ENCODE measurements around the gene SNU13.
"Not testable (repeated sequence)": the region's sequence is repeated elsewhere in the genome, so short reads cannot be mapped to it uniquely, and the experiment has no call there.

SNU13 gene

DNA sequence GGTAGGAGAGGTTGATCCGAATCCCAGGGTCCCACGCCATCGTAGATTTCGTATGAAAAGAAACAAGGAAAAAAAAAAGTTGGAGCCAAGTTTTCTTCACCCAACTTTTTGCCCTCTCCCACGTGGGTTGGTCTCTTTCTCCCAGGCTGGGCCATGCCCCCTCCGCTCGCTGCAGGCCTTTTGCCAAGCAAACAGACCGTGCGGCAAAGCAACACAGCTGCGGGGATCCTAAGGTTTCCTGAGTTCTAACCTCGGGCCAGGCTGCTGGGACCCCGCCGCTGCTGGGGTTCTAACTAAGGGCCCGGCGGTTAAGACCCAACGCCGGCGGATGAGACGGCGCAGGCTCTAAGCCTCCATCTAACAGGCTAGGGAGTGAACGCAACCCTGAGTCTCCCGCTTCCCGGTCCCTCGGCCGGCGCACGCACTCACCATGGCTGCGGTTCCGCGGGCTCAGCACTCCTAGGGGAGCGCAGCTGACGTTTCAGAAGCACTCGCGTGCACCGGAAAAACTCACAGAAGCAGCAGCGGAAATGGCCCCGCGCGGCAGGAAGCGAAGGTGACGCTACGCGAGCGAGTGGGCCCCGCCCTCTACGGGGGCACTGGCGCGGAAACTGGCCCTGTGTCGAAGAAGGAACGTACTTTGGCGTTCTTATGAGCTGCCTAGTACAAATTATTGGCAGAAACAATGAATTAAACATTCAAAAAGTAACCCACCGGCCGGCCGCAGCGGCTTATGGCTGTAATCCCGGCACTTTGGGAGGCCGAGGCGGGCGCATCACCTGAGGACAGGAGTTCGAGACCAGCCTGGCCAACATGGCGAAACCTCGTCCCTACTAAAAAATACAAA is at the start of gene SNU13:
Gene SNU13, minus strand, starts transcription at position 503 of the 847 bp plus-strand sequence. Its CDS starts 71 bp downstream, at position 432.
- peak; percentile 82 to 91 for DNase-seq (ENCODE audit: low read depth in 1 of 2, low spot score in 1 of 2)

DNA sequence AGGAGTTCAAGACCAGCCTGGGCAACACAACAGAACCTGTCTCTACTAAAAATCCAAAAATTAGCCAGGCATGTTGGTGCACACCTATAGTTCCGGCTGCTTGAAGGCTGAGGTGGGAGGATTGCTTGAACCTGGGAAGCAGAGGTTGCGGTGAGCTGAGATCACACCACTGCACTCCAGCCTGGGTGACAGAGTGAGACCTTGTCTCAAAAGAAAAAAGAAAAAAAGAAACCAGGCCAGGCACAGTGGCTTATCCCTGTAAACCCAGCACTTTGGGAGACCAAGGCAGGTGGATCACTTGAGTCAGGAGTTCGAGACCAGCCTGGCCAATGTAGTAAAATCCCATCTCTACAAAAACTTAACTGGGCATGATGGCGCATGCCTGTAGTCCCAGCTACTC is 44.6 kb upstream of the SNU13 start:
- not testable (repeated sequence) for DNase-seq (ENCODE audit: low read depth in 1 of 2, low spot score in 1 of 2)

DNA sequence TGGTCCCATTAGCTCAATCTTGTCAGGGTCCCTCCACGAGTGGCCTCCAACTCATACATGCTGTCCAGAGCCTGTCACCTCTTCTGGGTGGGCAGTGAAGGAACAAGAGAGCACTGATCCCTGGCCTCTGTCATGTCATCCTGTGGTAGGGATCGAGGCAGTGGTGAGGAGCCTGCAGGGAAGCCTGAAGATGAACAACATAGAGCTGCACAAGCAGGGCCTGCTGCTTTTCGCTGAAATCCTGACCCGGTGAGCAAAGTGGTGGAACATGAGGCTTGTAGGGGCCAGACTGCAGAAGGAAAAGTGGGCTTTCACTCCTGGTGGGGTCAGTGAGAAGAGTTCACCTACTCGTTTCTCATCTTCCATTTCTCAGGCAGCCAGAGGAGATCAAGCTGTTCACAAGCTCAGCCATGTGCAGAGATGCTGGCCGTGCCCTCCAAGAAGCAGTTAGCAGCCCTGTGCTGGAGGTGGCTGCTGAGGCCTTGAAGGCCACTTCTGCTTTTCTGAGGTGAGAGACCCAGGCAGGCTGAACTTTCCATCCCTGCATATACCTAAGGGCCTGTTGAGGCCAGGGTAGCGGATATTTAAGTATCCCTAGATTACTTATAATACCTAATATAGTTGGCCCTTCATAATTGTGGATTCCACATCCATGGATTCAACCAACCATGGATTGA is 43.6 kb upstream of the SNU13 start:
- no peak for DNase-seq (ENCODE audit: low read depth in 1 of 2, low spot score in 1 of 2)

DNA sequence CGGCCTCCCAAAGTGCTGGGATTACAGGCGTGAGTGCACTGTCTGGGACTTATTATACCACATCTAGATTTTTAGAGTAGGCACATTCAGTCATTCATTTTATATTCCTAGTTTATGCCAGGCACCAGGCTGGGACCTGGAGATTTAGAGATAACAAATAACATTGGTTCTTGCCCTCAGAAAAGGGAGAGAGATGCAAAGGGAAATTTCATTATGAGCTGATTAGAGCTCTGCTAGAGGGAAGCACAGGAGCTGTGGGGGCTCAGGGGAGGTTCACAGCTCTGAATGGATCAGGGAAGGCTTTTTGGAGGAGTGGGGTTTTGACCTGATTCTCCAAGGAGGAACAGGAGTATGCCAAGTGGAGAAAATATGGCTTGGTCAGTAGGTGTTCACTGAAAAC is 42.9 kb upstream of the SNU13 start:
- DNase-seq (ENCODE audit: low read depth in 1 of 2, low spot score in 1 of 2), result no peak

DNA sequence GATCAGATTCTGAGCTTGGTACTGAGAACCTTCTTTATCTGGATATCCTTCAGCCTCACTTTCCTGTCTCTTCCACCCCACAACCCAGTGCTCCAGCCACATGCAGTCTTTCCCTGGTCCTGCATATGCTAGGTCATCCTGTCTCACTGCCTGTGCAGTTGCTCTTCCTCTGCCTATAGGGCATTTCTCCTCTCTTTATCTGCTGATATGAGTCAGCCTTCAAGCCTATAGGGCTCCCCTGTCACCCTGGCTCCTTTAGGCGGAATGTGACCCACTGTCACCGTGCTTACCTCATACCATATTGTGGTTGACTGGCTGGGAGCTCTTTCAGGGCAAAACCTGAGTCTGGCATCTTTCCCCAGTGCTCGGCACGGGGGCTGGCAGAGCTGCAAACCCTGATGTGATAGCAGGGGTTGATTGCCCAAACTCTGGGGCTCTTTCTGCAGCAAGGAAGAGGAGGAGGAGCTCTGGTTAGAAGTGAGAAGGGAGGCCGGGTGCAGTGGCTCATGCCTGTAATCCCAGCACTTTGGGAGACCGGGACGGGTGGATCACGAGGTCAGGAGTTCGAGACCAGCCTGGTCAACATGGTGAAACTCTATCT is 36.9 kb upstream of the SNU13 start:
- no peak for DNase-seq (ENCODE audit: low read depth in 1 of 2, low spot score in 1 of 2)

DNA sequence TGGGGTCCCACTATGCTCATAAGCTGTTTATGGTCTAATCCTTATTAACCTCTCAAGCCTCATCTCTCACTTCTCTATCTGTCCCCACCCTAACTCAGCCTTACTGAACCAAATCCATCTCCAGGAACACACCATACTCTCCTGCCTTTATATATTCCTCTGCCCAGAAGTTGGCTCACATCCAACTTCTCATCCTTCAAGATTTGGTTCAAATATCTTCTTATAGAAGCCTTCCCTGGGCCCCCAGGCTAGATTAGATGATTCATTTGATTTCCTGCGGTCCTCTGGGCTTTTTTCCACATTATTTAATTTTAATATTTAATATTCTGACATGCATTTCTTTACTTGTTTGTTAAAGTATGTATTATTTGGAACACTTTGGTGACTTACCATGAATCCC is 33.8 kb upstream of the SNU13 start:
- DNase-seq (ENCODE audit: low read depth in 1 of 2, low spot score in 1 of 2), result no peak

DNA sequence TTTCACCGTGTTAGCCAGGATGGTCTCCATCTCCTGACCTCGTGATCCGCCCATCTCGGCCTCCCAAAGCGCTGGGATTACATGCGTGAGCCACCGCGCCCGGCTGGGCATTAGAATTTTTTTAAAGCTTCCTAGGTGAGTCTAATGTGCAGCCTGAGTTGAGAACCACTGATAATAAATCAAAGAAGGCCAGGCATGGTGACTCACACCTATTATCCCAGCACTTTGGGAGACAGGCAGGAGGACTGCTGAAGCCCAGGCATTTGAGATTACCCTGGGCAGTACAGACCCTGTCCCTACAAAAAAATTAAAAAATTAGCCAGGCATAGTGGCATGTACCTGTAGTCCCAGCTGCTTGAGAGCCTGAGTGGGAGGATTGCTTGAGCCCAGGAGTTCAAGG is 24.3 kb upstream of the SNU13 start:
- no peak for DNase-seq (ENCODE audit: low read depth in 1 of 2, low spot score in 1 of 2)

DNA sequence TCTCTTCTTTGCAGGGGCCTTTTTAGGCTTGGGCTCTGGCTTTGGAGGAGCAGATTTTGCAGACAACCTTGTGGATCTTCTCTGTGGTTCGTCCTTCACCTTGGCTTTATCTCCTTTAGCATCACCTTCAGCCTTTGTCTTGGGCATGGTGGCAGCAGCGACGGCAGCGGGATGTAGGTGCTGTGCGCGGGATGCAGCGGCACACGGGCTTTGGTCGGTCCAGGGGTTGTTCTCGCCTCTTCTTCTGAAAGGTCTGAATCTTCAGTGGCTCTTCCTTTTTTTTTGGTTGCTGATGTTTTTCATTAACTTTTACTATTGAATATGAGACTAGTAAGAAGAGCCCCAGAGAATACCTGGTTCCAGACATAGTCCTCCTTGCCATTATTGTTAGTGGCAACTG is 20.7 kb upstream of the SNU13 start:
- no peak for DNase-seq (ENCODE audit: low read depth in 1 of 2, low spot score in 1 of 2)

DNA sequence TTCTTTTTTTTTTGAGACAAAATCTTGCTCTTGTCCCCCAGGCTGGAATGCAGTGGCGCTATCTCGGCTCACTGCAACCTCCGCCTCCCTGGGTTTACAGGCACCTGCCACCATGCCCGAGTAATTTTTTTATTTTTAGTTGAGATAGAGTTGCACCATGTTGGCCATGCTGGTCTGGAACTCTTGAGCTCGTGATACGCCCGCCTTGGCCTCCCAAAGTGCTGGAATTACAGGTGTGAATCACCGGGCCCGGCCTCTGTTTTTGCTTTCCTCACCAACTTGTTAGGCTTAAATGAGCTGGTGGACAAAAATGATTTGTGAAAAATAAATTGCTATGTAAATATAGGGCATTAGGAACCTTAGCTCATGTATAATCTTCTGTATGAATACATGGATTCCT is 14.1 kb upstream of the SNU13 start:
- DNase-seq (ENCODE audit: low read depth in 1 of 2, low spot score in 1 of 2), result no peak

DNA sequence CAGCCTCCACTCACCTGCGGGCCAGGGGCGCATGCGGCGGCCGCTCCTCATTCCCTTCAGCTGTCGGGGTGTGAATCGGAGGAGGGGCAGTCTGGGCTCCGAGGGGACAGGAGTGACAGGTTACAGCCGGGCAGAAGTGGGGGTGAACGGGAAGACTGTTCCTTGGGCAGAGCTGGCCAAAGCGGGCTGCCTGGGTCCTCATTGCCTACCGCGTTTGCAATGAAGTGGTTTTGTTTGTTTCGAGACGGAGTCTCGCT is 11.4 kb upstream of the SNU13 start:
- no peak for DNase-seq (ENCODE audit: low read depth in 1 of 2, low spot score in 1 of 2)

DNA sequence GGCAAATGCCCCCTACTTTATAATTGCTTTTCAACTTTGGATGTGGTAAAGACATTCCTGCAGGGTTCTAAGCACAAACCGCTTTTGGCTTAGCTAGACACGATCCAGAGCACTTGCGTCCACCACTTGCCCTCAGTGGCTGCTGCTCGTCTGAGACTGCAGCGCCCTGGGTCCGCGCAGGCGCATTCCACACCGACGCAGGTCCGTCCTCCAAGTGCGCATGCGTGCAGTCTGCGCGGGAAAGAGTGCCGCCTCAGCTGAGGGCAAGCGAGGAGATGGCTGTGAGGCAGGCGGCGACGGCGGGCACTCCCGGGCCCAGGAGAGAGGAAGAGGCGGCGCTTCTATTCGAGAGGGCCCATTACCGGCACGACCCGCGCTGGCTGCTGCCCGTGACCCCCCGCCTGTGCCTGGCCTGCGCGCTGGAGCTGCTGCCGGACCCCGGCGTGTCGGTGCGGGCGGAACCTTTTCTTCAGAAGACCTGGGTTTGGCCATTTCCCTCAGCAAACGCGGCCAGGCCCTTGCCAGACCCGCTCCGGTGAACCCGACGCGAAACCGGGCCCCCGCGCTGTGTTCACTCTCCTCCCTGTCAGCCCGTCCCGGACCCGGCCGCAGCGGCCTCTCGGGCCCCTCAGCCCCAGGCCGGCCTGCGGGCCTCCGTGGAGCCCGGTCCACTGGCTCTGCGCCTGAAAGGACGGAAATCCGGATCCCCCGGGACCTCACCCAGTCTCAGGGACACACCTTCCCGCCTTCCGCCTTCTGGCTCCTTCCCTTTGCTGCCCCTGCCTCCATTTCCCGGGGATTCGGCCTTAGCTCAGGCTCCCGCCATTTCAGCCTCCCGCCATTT is 10.8 kb upstream of the SNU13 start, which contains the start of gene MEI1:
Gene MEI1, plus strand, starts transcription at position 240 of the 844 bp plus-strand sequence. Its CDS starts 36 bp downstream, at position 276.
- peak; percentile 87 to 90 for DNase-seq (ENCODE audit: low read depth in 1 of 2, low spot score in 1 of 2)

DNA sequence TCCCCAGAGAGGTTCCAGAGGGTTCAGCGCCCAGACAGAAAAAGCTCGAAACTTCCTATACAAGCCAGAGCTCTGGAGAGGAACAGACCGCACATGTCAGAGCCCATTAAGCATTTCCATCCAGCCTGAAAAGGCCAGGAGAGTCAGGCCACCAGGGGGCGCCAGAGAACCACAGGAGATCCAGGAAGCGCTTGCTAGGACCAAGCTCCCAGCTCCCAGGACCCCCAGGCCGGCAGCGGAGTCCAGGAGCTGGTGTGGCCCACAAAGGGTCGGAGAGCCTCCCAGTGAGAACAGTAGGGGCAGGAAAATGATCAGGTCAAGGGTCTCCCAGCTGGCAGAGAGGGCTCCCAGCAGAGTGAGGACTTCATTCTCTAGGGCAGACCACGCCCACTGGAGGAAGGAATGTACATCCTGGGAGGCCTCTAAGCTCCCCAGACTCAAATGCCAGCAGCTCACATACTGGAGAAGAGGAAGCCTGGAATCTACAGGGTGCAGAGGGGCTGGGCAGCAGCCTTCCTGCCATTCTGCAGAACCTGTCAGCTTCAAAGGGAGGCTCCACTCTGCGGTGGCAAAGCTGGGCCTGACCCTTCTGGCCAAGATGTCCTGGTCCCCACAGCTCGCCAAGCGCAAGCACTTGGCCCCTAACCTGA is 8.6 kb upstream of the SNU13 start:
- peak; percentile 90 to 95 for DNase-seq (ENCODE audit: low read depth in 1 of 2, low spot score in 1 of 2)

DNA sequence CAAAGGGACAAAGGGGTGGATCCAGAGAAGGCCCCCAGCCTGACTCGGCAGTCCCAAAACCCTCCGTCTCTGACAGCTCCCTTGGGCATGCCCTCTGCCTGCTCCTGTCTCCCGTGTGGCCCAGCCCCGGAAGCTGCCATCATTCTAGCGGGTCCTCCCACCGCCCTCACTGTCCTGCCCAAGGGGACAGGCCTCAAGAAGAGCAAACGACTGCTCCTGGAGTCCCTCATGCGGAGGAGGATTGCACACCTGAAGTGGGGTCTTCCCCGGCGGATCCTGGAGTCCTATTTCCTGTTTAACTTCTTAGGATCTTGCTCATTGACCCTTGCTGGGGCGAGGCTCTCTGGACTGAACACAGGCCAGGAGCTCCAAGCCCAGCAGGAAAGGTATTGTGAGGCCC is 8.0 kb upstream of the SNU13 start:
- no peak for DNase-seq (ENCODE audit: low read depth in 1 of 2, low spot score in 1 of 2)

DNA sequence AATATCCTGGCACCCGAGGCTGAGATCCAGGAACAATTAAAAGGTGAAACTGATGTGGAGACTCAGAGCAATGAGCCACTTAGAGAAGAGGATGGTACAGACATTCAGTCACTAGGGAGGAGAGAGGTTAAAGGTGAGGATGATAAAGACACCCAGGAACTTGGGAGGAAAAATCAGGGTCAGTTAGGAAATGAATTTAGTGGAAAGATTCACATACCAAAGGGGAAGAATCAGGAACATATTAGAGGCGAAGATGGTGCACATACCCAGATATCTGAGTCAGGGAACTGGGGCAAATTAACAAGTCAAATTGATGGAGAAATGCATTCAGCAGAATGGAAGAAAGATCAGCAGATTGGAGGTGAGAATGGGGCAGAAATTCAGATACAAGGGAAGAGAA is 6.5 kb upstream of the SNU13 start:
- DNase-seq (ENCODE audit: low read depth in 1 of 2, low spot score in 1 of 2), result no peak

DNA sequence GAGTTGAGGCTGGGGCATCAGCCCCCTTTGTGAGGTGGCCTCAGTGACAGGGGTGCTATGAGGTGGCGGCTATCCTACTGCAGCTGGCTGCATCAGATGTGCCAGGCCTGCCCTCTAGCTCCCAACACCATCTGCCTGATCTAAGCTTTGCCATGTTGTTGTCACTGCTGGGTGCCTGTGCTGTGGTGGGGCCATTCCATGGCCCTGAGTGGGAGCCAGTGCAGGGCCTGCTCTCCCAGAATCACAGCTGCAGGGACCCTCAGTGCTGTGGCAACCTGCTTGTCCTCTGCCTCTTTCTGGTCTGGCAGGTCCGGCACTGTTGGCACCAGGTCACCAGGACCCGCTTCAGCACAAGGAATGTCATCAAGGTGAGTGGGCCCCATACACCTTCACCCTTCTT is 1.8 kb upstream of the SNU13 start:
- DNase-seq (ENCODE audit: low read depth in 1 of 2, low spot score in 1 of 2), result no peak

DNA sequence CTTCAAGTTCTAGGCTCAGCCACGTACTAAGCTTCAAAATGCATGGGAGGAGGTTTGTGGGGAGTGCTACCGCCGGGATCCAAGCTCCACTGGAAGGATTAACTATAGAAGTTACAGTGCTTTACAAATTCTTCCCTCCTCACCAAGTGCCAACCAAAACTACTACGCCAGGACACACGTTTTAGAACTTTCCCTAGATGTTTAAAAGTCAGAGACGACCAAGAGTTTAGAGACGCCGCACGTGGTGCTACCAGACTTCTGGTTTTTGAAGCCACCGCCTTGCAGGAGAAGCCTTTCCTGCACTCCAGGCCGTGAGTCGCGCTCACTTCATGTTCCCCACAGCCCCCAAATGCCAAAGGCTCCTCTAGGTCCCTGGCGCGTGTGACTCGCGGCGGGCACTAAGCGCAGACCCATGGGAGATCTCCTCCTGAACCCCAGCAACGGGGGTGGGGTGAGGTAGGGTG is 734 bp downstream of the SNU13 start:
- DNase-seq (ENCODE audit: low read depth in 1 of 2, low spot score in 1 of 2), result no peak

DNA sequence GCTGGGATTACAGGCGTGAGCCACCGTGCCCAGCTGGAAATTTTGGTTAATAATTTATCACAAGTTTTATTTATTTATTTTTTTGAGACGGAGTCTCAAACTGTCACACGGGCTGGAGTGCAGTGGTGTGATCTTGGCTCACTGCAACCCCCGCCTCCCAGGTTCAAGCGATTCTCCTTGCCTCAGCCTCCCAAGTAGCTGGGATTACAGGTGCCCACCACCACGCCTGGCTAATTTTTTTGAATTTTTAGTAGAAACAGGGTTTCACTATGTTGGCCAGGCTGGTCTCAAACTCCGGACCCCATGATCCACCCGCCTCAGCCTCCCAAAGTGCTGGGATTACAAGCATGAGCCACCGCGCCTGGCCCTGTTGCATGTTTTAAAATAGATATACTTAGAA is 1.8 kb downstream of the SNU13 start:
- not testable (repeated sequence) for DNase-seq (ENCODE audit: low read depth in 1 of 2, low spot score in 1 of 2)

DNA sequence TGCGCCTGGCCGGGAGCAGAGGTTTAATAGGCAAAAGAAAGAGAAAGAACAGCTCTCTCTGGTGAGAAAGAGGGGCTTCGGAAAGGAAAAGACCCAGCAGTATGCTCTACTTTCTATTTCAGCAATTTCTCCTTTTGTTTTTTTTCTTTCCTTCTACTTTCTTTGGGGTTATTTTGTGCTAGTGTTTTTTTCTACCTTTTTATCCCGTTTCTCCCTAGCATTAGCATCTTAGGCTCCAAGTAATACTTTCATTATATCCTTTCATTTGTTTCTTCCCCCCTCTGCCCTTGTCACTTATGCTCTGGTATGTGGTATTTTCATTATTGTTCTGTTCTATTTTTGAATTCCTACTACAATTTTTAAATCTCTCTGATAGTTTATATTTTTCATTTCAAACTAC is 4.5 kb downstream of the SNU13 start:
- DNase-seq (ENCODE audit: low read depth in 1 of 2, low spot score in 1 of 2), result no peak

DNA sequence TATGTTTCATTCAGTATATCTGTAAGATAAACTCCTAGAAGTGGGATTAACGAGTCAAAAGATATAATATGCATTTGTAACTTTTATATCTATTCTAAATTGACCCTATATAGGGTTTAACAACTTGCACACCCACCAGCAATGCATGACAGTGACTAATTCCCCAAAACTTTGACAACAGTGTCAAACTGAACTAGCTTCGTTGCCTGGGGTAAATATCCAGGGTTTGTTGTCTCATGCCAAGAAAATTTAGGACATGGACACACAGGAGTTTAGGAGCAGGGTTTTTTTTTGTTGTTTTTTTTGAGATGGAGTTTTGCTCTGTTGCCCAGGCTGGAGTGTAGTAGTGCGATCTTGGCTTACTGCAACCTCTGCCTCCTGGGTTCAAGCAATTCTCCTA is 5.1 kb downstream of the SNU13 start:
- no peak for DNase-seq (ENCODE audit: low read depth in 1 of 2, low spot score in 1 of 2)

DNA sequence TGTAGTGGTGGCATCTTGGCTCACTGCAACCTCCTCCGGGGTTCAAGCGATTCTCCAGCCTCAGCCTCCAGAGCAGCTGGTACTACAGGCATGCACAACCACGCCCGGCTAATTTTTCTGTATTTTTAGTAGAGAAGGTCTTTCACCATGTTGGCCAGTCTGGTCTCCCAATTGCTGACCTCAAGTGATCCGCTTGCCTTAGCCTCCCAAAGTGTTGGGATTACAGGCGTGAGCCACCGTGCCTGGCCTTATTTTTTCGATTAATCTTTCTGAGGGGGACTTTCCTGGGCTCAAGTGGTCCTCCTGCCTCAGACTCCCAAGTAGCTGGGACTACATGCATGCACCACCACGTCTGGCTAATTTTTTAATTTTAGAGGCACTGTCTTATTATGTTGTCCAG is 5.6 kb downstream of the SNU13 start:
- DNase-seq (ENCODE audit: low read depth in 1 of 2, low spot score in 1 of 2), result no peak

Measured in activated CD4-positive, alpha-beta T cell treated with anti-CD3 and anti-CD28 coated beads, Interleukin-2, amount 50 U/mL, for 24 hours (primary cell).